Gastroesophageal sphincter (tissue), 4 donors: ENCODE data around the gene GRID2. TPM values are rescaled to one million over a fixed set of nuclear protein-coding genes. Genes with fewer than 3 reads are reported as not detected.

Experiments
- ATAC-seq: fragments of 150-250 bp; one replicate; pipeline ENCODE4 v1.9.1; 2016; ENCODE audit warnings: mild to moderate bottlenecking, moderate library complexity
- H3K27ac ChIP-seq, 4 donors: fragments of 200-600 bp; sonication (generic) in 3 of 4; 1 replicate in 3 of 4; 2 replicates in 1 of 4; pipeline ENCODE4 v1.5.1; 2016 to 2019
- H3K27me3 ChIP-seq: fragments of 200-600 bp; sonication (generic); one replicate; pipeline ENCODE4 v1.5.1; 2019
- H3K36me3 ChIP-seq, 2 donors: fragments of 200-600 bp; sonication (generic); one replicate each; pipeline ENCODE4 v1.5.1; 2019; ENCODE audit warnings: control low read depth in 1 of 2
- H3K4me1 ChIP-seq, 3 donors: fragments of 200-600 bp; sonication (generic); 1 replicate in 2 of 3; 2 replicates in 1 of 3; pipeline ENCODE4 v1.5.1; 2016 to 2019; ENCODE audit warnings: control low read depth in 2 of 3
- H3K4me3 ChIP-seq, 2 donors: fragments of 200-600 bp; sonication (generic); one replicate each; pipeline ENCODE4 v1.5.1; 2019; ENCODE audit warnings: mild to moderate bottlenecking in 1 of 2, moderate library complexity in 1 of 2
- H3K9me3 ChIP-seq, 3 donors: fragments of 200-600 bp; sonication (generic); one replicate each; pipeline ENCODE4 v1.5.1; 2017 to 2019; ENCODE audit warnings: control low read depth in 2 of 3
- CTCF ChIP-seq, 4 experiments: fragments of 200-600 bp in 2 of 4; fragments of 450-650 bp in 2 of 4; sonication (generic) in 1 of 4; IDR thresholded peaks; one replicate each; pipeline ENCODE4 v1.5.1; 2017 to 2019; ENCODE audit warnings: antibody characterized with exemption in 4 of 4, mild to moderate bottlenecking in 2 of 4, moderate library complexity in 2 of 4
- EP300 ChIP-seq: sonication (generic); formaldehyde crosslinking; IDR thresholded peaks from one replicate; pipeline ENCODE4 v1.6.1; 2017; ENCODE audit warnings: antibody characterized with exemption, mild to moderate bottlenecking
- POLR2A ChIP-seq, 2 donors: fragments of 450-650 bp; IDR thresholded peaks; one replicate each; pipeline ENCODE4 v1.6.1; 2017; ENCODE audit warnings: antibody characterized with exemption in 2 of 2, mild to moderate bottlenecking in 2 of 2, moderate library complexity in 1 of 2
- POLR2AphosphoS5 ChIP-seq: sonication (generic); formaldehyde crosslinking; IDR thresholded peaks from one replicate; pipeline ENCODE4 v1.6.1; 2017; ENCODE audit warnings: antibody characterized with exemption
- WGBS, 2 donors: methylation state at CpG; one replicate each; pipeline ENCODE4 v1.1.5; 2018; ENCODE audit warnings: low coverage in 1 of 2; 5-methylcytosine and 5-hydroxymethylcytosine counted together
- total RNA-seq, 4 donors: library from RNA; depleted of rRNA; stranded (reverse); fragments of >200 nt; gene quantifications; one replicate each; pipeline ENCODE4 v1.1.0, GENCODE V29; 2016

GRID2 gene
- total RNA-seq, 4 donors from 2014 or later, result 0.81 TPM; not detected in 3

GRCh38 chr4:92524131-92524530 is 220.4 kb downstream of the GRID2 start:
- no peaks in the 10 kb centered on the region for H3K27me3 ChIP-seq
- no peaks in the 10 kb centered on the region for H3K36me3 ChIP-seq
- no peaks in the 10 kb centered on the region for H3K4me1 ChIP-seq
- no peak for TF ChIP-seq EP300
- no peak for TF ChIP-seq POLR2A (IDR thresholded peaks at IDR 0.05)
- no peak for TF ChIP-seq POLR2AphosphoS5
- TF ChIP-seq CTCF (IDR thresholded peaks at IDR 0.05), result no peak
- no peaks in the 10 kb centered on the region for H3K9me3 ChIP-seq
- no peak overlapping the region for H3K27ac ChIP-seq
- no peak overlapping the region for H3K4me3 ChIP-seq
- ATAC-seq, result no peak

GRCh38 chr4:92528541-92528940 is 224.8 kb downstream of the GRID2 start:
- H3K27me3 ChIP-seq, result no peaks in the 10 kb centered on the region
- 13 to 24% methylated on average over 4 of the region's 4 CpGs for WGBS, 2 donors
- H3K4me1 ChIP-seq, result no peaks in the 10 kb centered on the region
- H3K27ac ChIP-seq, result no peak overlapping the region
- no peak overlapping the region for H3K4me3 ChIP-seq
- ATAC-seq, result no peak
- no peaks in the 10 kb centered on the region for H3K36me3 ChIP-seq
- H3K9me3 ChIP-seq, result no peaks in the 10 kb centered on the region
- TF ChIP-seq EP300, result no peak
- no peak for TF ChIP-seq POLR2AphosphoS5
- no peak for TF ChIP-seq CTCF (IDR thresholded peaks at IDR 0.05)
- TF ChIP-seq POLR2A (IDR thresholded peaks at IDR 0.05), result no peak

GRCh38 chr4:92529510-92529909 is 225.7 kb downstream of the GRID2 start:
- 80 to 95% methylated on average over 1 to 2 of the region's 2 CpGs for WGBS, 2 donors
- ATAC-seq, result no peak

GRCh38 chr4:92535599-92535998 is 231.8 kb downstream of the GRID2 start:
- ATAC-seq, result no peak
- no peaks in the 10 kb centered on the region for H3K9me3 ChIP-seq
- TF ChIP-seq POLR2A (IDR thresholded peaks at IDR 0.05), result no peak
- no peak for TF ChIP-seq CTCF (IDR thresholded peaks at IDR 0.05)
- TF ChIP-seq POLR2AphosphoS5, result no peak
- TF ChIP-seq EP300, result no peak
- H3K4me3 ChIP-seq, result no peak overlapping the region
- 21 to 83% methylated on average over 2 to 12 of the region's 12 CpGs for WGBS, 2 donors
- no peak overlapping the region for H3K27ac ChIP-seq
- H3K36me3 ChIP-seq, result no peaks in the 10 kb centered on the region
- H3K27me3 ChIP-seq, result no peaks in the 10 kb centered on the region
- no peaks in the 10 kb centered on the region for H3K4me1 ChIP-seq

More at GRCh38 chr4:92529510-92529909, 225.7 kb downstream of the GRID2 start:
- Histone ChIP-seq H3K27me3 (no peaks in the 10 kb centered on the region), H3K4me1 (no peaks in the 10 kb centered on the region), H3K9me3 (no peaks in the 10 kb centered on the region), H3K27ac (no peak overlapping the region), H3K4me3 (no peak overlapping the region), H3K36me3 (no peaks in the 10 kb centered on the region)
- TF ChIP-seq POLR2A (IDR thresholded peaks at IDR 0.05), result no peak
- no peak for TF ChIP-seq EP300
- no peak for TF ChIP-seq POLR2AphosphoS5
- TF ChIP-seq CTCF (IDR thresholded peaks at IDR 0.05), result no peak

- Histone ChIP-seq H3K9me3 (no peaks in the 10 kb centered on the region), H3K27me3 (no peaks in the 10 kb centered on the region), H3K27ac (no peak overlapping the region), H3K4me3 (no peak overlapping the region), H3K4me1 (no peaks in the 10 kb centered on the region), H3K36me3 (no peaks in the 10 kb centered on the region)
- TF ChIP-seq POLR2AphosphoS5, result no peak
- no peak for TF ChIP-seq POLR2A (IDR thresholded peaks at IDR 0.05)
- no peak for TF ChIP-seq CTCF (IDR thresholded peaks at IDR 0.05)
- TF ChIP-seq EP300, result no peak
- no peak for ATAC-seq
- 48 to 56% methylated on average over 1 of the region's 1 CpG for WGBS, 2 donors
Observed at GRCh38 chr4:92551616-92552015, 247.8 kb downstream of the GRID2 start.
